Metanephros (tissue), 1 donor: ENCODE measurements around the gene BRINP1. TPM values are rescaled to one million over a fixed set of nuclear protein-coding genes. Genes with fewer than 3 reads are reported as not detected.

Experiments
- total RNA-seq: library from RNA; depleted of rRNA; stranded (reverse); fragments of >200 nt; gene quantifications from one replicate; pipeline ENCODE4 v1.2.3, GENCODE V29; 2014

The BRINP1 gene, protein sequence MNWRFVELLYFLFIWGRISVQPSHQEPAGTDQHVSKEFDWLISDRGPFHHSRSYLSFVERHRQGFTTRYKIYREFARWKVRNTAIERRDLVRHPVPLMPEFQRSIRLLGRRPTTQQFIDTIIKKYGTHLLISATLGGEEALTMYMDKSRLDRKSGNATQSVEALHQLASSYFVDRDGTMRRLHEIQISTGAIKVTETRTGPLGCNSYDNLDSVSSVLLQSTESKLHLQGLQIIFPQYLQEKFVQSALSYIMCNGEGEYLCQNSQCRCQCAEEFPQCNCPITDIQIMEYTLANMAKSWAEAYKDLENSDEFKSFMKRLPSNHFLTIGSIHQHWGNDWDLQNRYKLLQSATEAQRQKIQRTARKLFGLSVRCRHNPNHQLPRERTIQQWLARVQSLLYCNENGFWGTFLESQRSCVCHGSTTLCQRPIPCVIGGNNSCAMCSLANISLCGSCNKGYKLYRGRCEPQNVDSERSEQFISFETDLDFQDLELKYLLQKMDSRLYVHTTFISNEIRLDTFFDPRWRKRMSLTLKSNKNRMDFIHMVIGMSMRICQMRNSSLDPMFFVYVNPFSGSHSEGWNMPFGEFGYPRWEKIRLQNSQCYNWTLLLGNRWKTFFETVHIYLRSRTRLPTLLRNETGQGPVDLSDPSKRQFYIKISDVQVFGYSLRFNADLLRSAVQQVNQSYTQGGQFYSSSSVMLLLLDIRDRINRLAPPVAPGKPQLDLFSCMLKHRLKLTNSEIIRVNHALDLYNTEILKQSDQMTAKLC
- total RNA-seq, result 6.7 TPM

DNA sequence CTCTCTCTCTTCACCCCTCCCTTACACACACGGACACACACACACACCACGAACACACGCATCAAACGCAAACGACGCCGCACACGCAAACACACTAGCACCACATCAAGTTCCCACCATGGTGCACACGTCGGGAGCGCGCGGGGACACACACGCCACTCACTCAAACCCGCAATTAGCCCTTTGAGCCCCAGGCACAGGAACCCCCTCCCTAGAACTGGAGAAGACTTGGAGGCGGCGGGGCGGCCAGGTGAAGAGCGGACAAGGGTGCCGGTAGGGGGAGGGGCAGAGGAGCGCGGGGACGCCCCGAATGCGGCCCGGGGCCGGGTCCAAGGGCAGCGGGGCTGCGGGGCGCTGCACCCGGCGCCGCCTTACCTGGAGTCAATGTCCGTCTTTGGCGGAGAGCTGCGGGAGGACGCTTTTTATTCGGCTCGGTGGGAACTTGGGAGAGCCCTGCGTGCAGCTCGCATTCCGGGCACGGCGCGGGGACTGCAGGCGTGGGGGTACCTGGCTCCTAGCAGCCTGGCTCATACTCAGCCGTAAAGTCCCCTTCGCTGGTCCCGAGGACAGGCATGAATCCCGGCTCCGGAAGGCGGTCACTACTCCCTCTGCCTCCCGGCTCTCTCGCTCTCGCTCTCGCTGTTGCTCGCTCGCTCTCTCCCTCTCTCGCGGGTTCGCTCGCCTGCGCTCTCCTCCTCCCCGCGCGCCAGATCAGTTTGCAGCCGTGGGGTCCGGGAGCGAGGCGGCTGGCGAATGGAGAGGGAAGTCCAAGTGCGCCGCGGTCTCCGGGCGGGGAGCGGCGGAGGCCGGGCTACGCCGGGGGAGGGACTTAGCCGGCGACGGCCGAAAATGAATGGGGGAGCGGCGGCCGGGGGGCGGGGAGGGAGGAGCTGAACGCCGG, at the start of gene BRINP1:
BRINP1 (minus strand) TSS at position 755 of the 901 bp plus-strand sequence. CDS start 56,080 bp downstream, outside the sequence.

